Endothelial cell of umbilical vein (primary cell): ENCODE measurements around the gene SCIN.

ENCODE experiments used
- EZH2 ChIP-seq: IDR thresholded peaks from 2 replicates; pipeline ENCODE4 v1.6.1; 2012; ENCODE audit warnings: borderline replicate concordance, low read depth, mild to moderate bottlenecking, moderate library complexity, low read length, inconsistent platforms; ENCODE audit not compliant: severe bottlenecking
- FOS ChIP-seq: IDR thresholded peaks from 2 replicates; pipeline ENCODE4 v1.6.1; 2011; ENCODE audit warnings: mild to moderate bottlenecking, low read length, moderate library complexity, borderline replicate concordance; ENCODE audit not compliant: insufficient read depth
- GATA2 ChIP-seq: IDR thresholded peaks from 2 replicates; pipeline ENCODE4 v1.7.0; 2011; ENCODE audit warnings: low read depth, mild to moderate bottlenecking, moderate library complexity, mixed read lengths, low read length; ENCODE audit not compliant: insufficient read length, insufficient read depth
- JUN ChIP-seq: IDR thresholded peaks from 2 replicates; pipeline ENCODE4 v1.6.1; 2011; ENCODE audit warnings: borderline replicate concordance, low read depth; ENCODE audit not compliant: insufficient read length, insufficient read depth
- MYC ChIP-seq: IDR thresholded peaks from one replicate; pipeline ENCODE4 v1.6.1; 2011; ENCODE audit warnings: mild to moderate bottlenecking, low read depth, low read length
- POLR2A ChIP-seq: IDR thresholded peaks from 2 replicates; pipeline ENCODE4 v1.6.1; 2012; ENCODE audit warnings: low read depth, mild to moderate bottlenecking, control low read depth, low read length
- POLR2AphosphoS5 ChIP-seq: IDR thresholded peaks from 2 replicates; pipeline ENCODE4 v1.6.1; 2012; ENCODE audit warnings: low read depth, mild to moderate bottlenecking, control low read depth, low read length, moderate library complexity; ENCODE audit not compliant: insufficient read depth
- TF ChIP-seq, protein P1 (sequence below), 2 donors: IDR thresholded peaks; 1 replicate in 1 of 2; 2 replicates in 1 of 2; pipeline ENCODE4 v1.5.1; 2011; ENCODE audit warnings: low read length in 2 of 2, mild to moderate bottlenecking in 2 of 2, moderate library complexity in 2 of 2, control low read depth in 1 of 2, inconsistent platforms in 1 of 2, low read depth in 1 of 2; ENCODE audit not compliant: insufficient read depth in 1 of 2; ENCODE audit errors: extremely low read depth in 1 of 2
- TF ChIP-seq, protein P2 (sequence below): IDR thresholded peaks from 2 replicates; pipeline ENCODE4 v1.6.1; 2011; ENCODE audit not compliant: insufficient read depth, insufficient read length

DNA sequence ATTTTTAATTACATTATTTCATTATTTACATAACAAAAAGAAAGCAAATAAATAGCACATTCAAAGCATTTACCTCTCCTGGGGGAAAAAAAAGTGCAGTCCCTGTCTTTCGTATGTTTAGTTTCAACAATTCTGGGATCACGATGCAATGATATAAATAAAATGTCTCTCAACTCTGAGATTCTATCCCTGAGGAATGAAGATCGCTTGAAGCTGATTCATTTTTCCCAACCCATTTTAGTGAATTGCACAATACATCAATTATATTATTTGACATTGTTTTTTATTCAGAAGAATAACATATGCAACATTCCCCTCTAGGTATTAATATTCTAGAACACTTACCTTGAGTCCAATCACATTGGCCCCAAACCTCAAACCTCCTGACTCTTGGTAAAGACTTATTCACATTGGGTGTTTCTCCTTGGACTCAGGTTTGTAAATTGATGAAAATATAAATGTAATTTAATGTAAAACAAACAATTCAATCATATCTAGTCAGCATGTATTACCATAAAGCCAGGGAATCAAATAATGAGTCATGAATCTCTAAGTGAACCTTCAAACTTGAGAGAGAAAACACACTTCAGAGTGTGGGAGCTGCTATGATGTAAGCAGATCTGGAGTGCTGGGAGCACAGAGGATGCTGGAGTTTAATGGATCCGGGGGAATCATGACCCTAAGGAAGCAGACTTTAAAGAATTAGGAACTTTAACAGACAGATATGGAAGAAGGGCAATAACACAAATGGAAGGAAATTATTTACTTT lies 5.3 kb upstream of the SCIN start:
- TF ChIP-seq EZH2 (no peak), POLR2A (no peak), POLR2AphosphoS5 (no peak), JUN (no peak), GATA2 (no peak), FOS (no peak), MYC (no peak)
- TF ChIP-seq, protein P1, sequence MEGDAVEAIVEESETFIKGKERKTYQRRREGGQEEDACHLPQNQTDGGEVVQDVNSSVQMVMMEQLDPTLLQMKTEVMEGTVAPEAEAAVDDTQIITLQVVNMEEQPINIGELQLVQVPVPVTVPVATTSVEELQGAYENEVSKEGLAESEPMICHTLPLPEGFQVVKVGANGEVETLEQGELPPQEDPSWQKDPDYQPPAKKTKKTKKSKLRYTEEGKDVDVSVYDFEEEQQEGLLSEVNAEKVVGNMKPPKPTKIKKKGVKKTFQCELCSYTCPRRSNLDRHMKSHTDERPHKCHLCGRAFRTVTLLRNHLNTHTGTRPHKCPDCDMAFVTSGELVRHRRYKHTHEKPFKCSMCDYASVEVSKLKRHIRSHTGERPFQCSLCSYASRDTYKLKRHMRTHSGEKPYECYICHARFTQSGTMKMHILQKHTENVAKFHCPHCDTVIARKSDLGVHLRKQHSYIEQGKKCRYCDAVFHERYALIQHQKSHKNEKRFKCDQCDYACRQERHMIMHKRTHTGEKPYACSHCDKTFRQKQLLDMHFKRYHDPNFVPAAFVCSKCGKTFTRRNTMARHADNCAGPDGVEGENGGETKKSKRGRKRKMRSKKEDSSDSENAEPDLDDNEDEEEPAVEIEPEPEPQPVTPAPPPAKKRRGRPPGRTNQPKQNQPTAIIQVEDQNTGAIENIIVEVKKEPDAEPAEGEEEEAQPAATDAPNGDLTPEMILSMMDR (IDR thresholded peaks at IDR 0.05; ENCODE audit: extremely low read depth in 1 of 2, insufficient read depth in 1 of 2, low read depth in 1 of 2, low read length in 2 of 2) = no peak
- TF ChIP-seq, protein P2, sequence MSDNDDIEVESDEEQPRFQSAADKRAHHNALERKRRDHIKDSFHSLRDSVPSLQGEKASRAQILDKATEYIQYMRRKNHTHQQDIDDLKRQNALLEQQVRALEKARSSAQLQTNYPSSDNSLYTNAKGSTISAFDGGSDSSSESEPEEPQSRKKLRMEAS = no peak
